Erythroblast (primary cell): ENCODE data around the gene PARD6G.

ENCODE experiments used
- GATA1 ChIP-seq: IDR thresholded peaks from 2 replicates; pipeline ENCODE4 v1.6.1; 2011; ENCODE audit warnings: low read depth, mild to moderate bottlenecking, control low read depth, low read length, moderate library complexity
- POLR2A ChIP-seq: IDR thresholded peaks from 2 replicates; pipeline ENCODE4 v1.6.1; 2011; ENCODE audit warnings: mild to moderate bottlenecking, low read length

- TF ChIP-seq POLR2A = no peak
- TF ChIP-seq GATA1 = no peak
These were observed 12.3 kb upstream of the PARD6G start for GRCh38 chr18:80259610-80260009.
